H9 (cell line): Measurements from ENCODE around the gene DCLRE1B. TPM values are rescaled to one million over a fixed set of nuclear protein-coding genes. Genes with fewer than 3 reads are reported as not detected.

Experiments used
- DNase-seq: peaks from one replicate; pipeline ENCODE4 v3.0.0-alpha.2; 2017
- H2AFZ ChIP-seq: one replicate; pipeline ENCODE4 v1.6.1; 2013; ENCODE audit warnings: mild to moderate bottlenecking, low read length, control low read depth, moderate library complexity
- H2AK5ac ChIP-seq: 2 replicates; pipeline ENCODE4 v1.6.1; 2013; ENCODE audit warnings: low read length, control low read depth, mixed read lengths; ENCODE audit not compliant: insufficient read length
- H2BK120ac ChIP-seq: one replicate; pipeline ENCODE4 v1.6.1; 2013; ENCODE audit warnings: low read depth, mild to moderate bottlenecking, low read length, control low read depth, inconsistent platforms; ENCODE audit not compliant: poor library complexity, severe bottlenecking
- H2BK12ac ChIP-seq: 2 replicates; pipeline ENCODE4 v1.6.1; 2013; ENCODE audit warnings: low read length, control low read depth, mixed read lengths, low read depth; ENCODE audit not compliant: insufficient read length
- H2BK15ac ChIP-seq: 2 replicates; pipeline ENCODE4 v1.6.1; 2013; ENCODE audit warnings: low read depth, low read length, control low read depth
- H2BK20ac ChIP-seq: one replicate; pipeline ENCODE4 v1.6.1; 2013; ENCODE audit warnings: low read depth, mild to moderate bottlenecking, low read length, control low read depth, inconsistent platforms; ENCODE audit not compliant: poor library complexity, severe bottlenecking
- H2BK5ac ChIP-seq: 2 replicates; pipeline ENCODE4 v1.6.1; 2013; ENCODE audit warnings: low read length, control low read depth, mixed read lengths; ENCODE audit not compliant: insufficient read length
- H3K14ac ChIP-seq: 2 replicates; pipeline ENCODE4 v1.6.1; 2013; ENCODE audit warnings: low read length, control low read depth; ENCODE audit not compliant: insufficient read depth
- H3K18ac ChIP-seq: 2 replicates; pipeline ENCODE4 v1.6.1; 2013; ENCODE audit warnings: low read depth, mild to moderate bottlenecking, mixed read lengths, low read length, control low read depth; ENCODE audit not compliant: insufficient read length
- H3K23ac ChIP-seq: 2 replicates; pipeline ENCODE4 v1.6.1; 2013; ENCODE audit warnings: low read length, control low read depth, mixed read lengths, low read depth; ENCODE audit not compliant: insufficient read length
- H3K23me2 ChIP-seq: 2 replicates; pipeline ENCODE4 v1.6.1; 2013; ENCODE audit warnings: low read depth, mild to moderate bottlenecking, mixed read lengths, low read length, control low read depth; ENCODE audit not compliant: insufficient read length, poor library complexity, severe bottlenecking
- H3K27ac ChIP-seq: 2 replicates; pipeline ENCODE4 v1.5.1; 2013; ENCODE audit warnings: low read length, control low read depth, mixed read lengths, low read depth; ENCODE audit not compliant: insufficient read length
- H3K27me3 ChIP-seq: 2 replicates; pipeline ENCODE4 v1.6.1; 2013; ENCODE audit warnings: low read length, control low read depth, inconsistent platforms; ENCODE audit not compliant: insufficient read depth
- H3K4ac ChIP-seq: 2 replicates; pipeline ENCODE4 v1.6.1; 2013; ENCODE audit warnings: low read depth, mild to moderate bottlenecking, control low read depth, inconsistent platforms, low read length, moderate library complexity
- H3K4me1 ChIP-seq: 2 replicates; pipeline ENCODE4 v1.6.1; 2013; ENCODE audit warnings: low read length, control low read depth, inconsistent platforms; ENCODE audit not compliant: insufficient read depth
- H3K4me2 ChIP-seq: 2 replicates; pipeline ENCODE4 v1.6.1; 2013; ENCODE audit warnings: low read length, control low read depth, mixed read lengths; ENCODE audit not compliant: insufficient read length, insufficient read depth
- H3K56ac ChIP-seq: 2 replicates; pipeline ENCODE4 v1.6.1; 2013; ENCODE audit warnings: low read depth, mild to moderate bottlenecking, mixed read lengths, low read length, control low read depth; ENCODE audit not compliant: insufficient read length
- H3K79me1 ChIP-seq: 2 replicates; pipeline ENCODE4 v1.6.1; 2013; ENCODE audit warnings: low read depth, mild to moderate bottlenecking, moderate library complexity, low read length, control low read depth, inconsistent platforms; ENCODE audit not compliant: insufficient read depth, poor library complexity, severe bottlenecking
- H3K79me2 ChIP-seq: 2 replicates; pipeline ENCODE4 v1.6.1; 2013; ENCODE audit warnings: low read length, control low read depth, inconsistent platforms; ENCODE audit not compliant: insufficient read depth
- H3K9ac ChIP-seq: 2 replicates; pipeline ENCODE4 v1.6.1; 2013; ENCODE audit warnings: low read length, control low read depth, mixed read lengths; ENCODE audit not compliant: insufficient read length; ENCODE audit errors: extremely low read depth
- H3K9me3 ChIP-seq: one replicate; pipeline ENCODE4 v1.6.1; 2013; ENCODE audit warnings: low read depth, low read length, inconsistent platforms; ENCODE audit not compliant: control insufficient read depth
- H3T11ph ChIP-seq: one replicate; pipeline ENCODE4 v1.6.1; 2013; ENCODE audit warnings: mild to moderate bottlenecking, low read length, control low read depth, inconsistent platforms
- H4K20me1 ChIP-seq: one replicate; pipeline ENCODE4 v1.6.1; 2013; ENCODE audit not compliant: control insufficient read depth, insufficient read length, insufficient read depth
- H4K5ac ChIP-seq: 2 replicates; pipeline ENCODE4 v1.6.1; 2013; ENCODE audit warnings: low read depth, mild to moderate bottlenecking, mixed read lengths, low read length, control low read depth; ENCODE audit not compliant: insufficient read length
- H4K8ac ChIP-seq: replicated peaks from 2 replicates; pipeline ENCODE4 v1.6.1; 2013; ENCODE audit warnings: low read length, control low read depth, mixed read lengths, low read depth; ENCODE audit not compliant: insufficient read length
- H4K91ac ChIP-seq: 2 replicates; pipeline ENCODE4 v1.6.1; 2013; ENCODE audit warnings: low read depth, mild to moderate bottlenecking, moderate library complexity, mixed read lengths, low read length, control low read depth; ENCODE audit not compliant: insufficient read length
- H3K27ac Mint-ChIP-seq, 3 experiments: 2 replicates in 2 of 3; 3 replicates in 1 of 3; pipeline ENCODE4 v1.8.0; 2020 to 2021; ENCODE audit warnings: mixed read lengths in 3 of 3, mild to moderate bottlenecking in 1 of 3, moderate library complexity in 1 of 3
- H3K27me3 Mint-ChIP-seq: 2 replicates; pipeline ENCODE4 v1.8.0; 2021; ENCODE audit warnings: low read depth, mild to moderate bottlenecking, moderate library complexity, mixed read lengths
- H3K36me3 Mint-ChIP-seq, 3 experiments: 2 replicates in 2 of 3; 3 replicates in 1 of 3; pipeline ENCODE4 v1.8.0; 2020 to 2021; ENCODE audit warnings: low read depth in 3 of 3, mixed read lengths in 3 of 3; ENCODE audit not compliant: insufficient read depth in 1 of 3
- H3K4me1 Mint-ChIP-seq, 2 experiments: 2 replicates each; pipeline ENCODE4 v1.8.0; 2020; ENCODE audit warnings: mixed read lengths in 2 of 2
- H3K4me3 Mint-ChIP-seq, 2 experiments: 2 replicates in 1 of 2; 3 replicates in 1 of 2; pipeline ENCODE4 v1.8.0; 2020 to 2021; ENCODE audit warnings: mild to moderate bottlenecking in 2 of 2, mixed read lengths in 2 of 2, moderate library complexity in 1 of 2
- H3K9me3 Mint-ChIP-seq, 2 experiments: 2 replicates in 1 of 2; 3 replicates in 1 of 2; pipeline ENCODE4 v1.8.0; 2020; ENCODE audit warnings: mild to moderate bottlenecking in 2 of 2, mixed read lengths in 2 of 2, moderate library complexity in 1 of 2
- CTCF ChIP-seq: fragments of 200-600 bp; sonication (generic); conservative IDR thresholded peaks from 3 replicates; pipeline ENCODE4 v1.8.0; 2021; ENCODE audit warnings: antibody characterized with exemption, mild to moderate bottlenecking
- WGBS: extraction: QIAGEN DNeasy Blood & Tissue Kit; methylation state at CpG from one replicate; pipeline ENCODE4 v1.1.7; 2013; ENCODE audit warnings: missing lambda C conversion rate, low lambda C conversion rate, mixed read lengths; ENCODE audit not compliant: insufficient read length; ENCODE audit errors: extremely low coverage; 5-methylcytosine and 5-hydroxymethylcytosine counted together
- total RNA-seq: library from RNA; stranded (reverse); gene quantifications from 2 replicates; pipeline ENCODE4 v1.2.1, GENCODE V29; 2021

The DCLRE1B gene
- total RNA-seq, 1 experiment from 2014 or later, result 13.4 TPM

GRCh38 chr1:113916974-113917373 lies 11.8 kb downstream of the DCLRE1B start:
- H3K36me3 Mint-ChIP-seq, result peaks cover 0 to 1% (median under 1%) of the 10 kb centered on the region in 3 experiments; a peak in 3 of 7 replicates
- no peak overlapping the region for H3K56ac ChIP-seq
- H3K4ac ChIP-seq, result no peak overlapping the region
- H2BK5ac ChIP-seq, result no peak overlapping the region
- H4K8ac ChIP-seq, result no peak overlapping the region
- no peaks in the 10 kb centered on the region for H4K20me1 ChIP-seq
- no peak overlapping the region for H3K23ac ChIP-seq
- H3K27me3 ChIP-seq, result no peaks in the 10 kb centered on the region
- H3K4me1 Mint-ChIP-seq, result peaks cover 3% of the 10 kb centered on the region in 2 experiments; a peak in 1 of 4 replicates
- H2BK15ac ChIP-seq, result no peak overlapping the region
- H3K27me3 Mint-ChIP-seq, result peaks cover 6% of the 10 kb centered on the region
- H4K5ac ChIP-seq, result no peak overlapping the region
- H3K18ac ChIP-seq, result no peak overlapping the region
- no peak overlapping the region for H3K27ac ChIP-seq
- H3K27ac Mint-ChIP-seq, result no peak overlapping the region
- no peak overlapping the region for H2AFZ ChIP-seq
- no peaks in the 10 kb centered on the region for H3K4me1 ChIP-seq
- no peak for DNase-seq
- H3K23me2 ChIP-seq, result no peaks in the 10 kb centered on the region
- no peak overlapping the region for H2BK20ac ChIP-seq
- H3K4me2 ChIP-seq, result no peak overlapping the region
- no peak overlapping the region for H3K14ac ChIP-seq
- WGBS, result no CpG with 5 or more reads among the region's 5 CpGs
- H3K9ac ChIP-seq, result no peak overlapping the region
- no peak overlapping the region for H2BK12ac ChIP-seq
- no peak for TF ChIP-seq CTCF
- H4K91ac ChIP-seq, result no peak overlapping the region
- H2BK120ac ChIP-seq, result no peak overlapping the region
- no peaks in the 10 kb centered on the region for H3K9me3 ChIP-seq
- no peak overlapping the region for H3K4me3 Mint-ChIP-seq
- H3K9me3 Mint-ChIP-seq, result no peaks in the 10 kb centered on the region
- no peak overlapping the region for H3T11ph ChIP-seq
- H3K79me1 ChIP-seq, result no peaks in the 10 kb centered on the region
- H2AK5ac ChIP-seq, result no peak overlapping the region
- no peaks in the 10 kb centered on the region for H3K79me2 ChIP-seq
